Uterus (tissue), 4 donors: Measurements from ENCODE around the gene TMEM131L. TPM values are rescaled to one million over a fixed set of nuclear protein-coding genes. Genes with fewer than 3 reads are reported as not detected.
"Not testable (repeated sequence)": the region's sequence is repeated elsewhere in the genome, so short reads cannot be mapped to it uniquely, and the experiment has no call there.

Experiments
- DNase-seq, 2 donors: peaks; one replicate each; pipeline ENCODE4 v3.0.0-alpha.2; 2019 to 2020
- H3K27ac ChIP-seq, 2 donors: fragments of 200-600 bp; sonication (generic); 1 replicate in 1 of 2; 2 replicates in 1 of 2; pipeline ENCODE4 v1.5.1; 2016 to 2018
- H3K27me3 ChIP-seq, 2 donors: fragments of 200-600 bp; sonication (generic); one replicate each; pipeline ENCODE4 v1.5.1; 2018 to 2019; ENCODE audit warnings: control low read depth in 1 of 2
- H3K36me3 ChIP-seq, 2 donors: fragments of 200-600 bp; sonication (generic); one replicate each; pipeline ENCODE4 v1.5.1; 2019; ENCODE audit warnings: control low read depth in 1 of 2
- H3K4me1 ChIP-seq, 2 donors: fragments of 200-600 bp; sonication (generic); one replicate each; pipeline ENCODE4 v1.5.1; 2018 to 2019; ENCODE audit warnings: control low read depth in 1 of 2
- H3K4me3 ChIP-seq, 2 donors: fragments of 200-600 bp; sonication (generic); 1 replicate in 1 of 2; 2 replicates in 1 of 2; pipeline ENCODE4 v1.5.1; 2018 to 2019; ENCODE audit warnings: mild to moderate bottlenecking in 1 of 2
- H3K9me3 ChIP-seq, 2 donors: fragments of 200-600 bp; sonication (generic); one replicate each; pipeline ENCODE4 v1.5.1; 2019; ENCODE audit warnings: control low read depth in 1 of 2
- POLR2A ChIP-seq, 2 donors: fragments of 450-650 bp; IDR thresholded peaks; one replicate each; pipeline ENCODE4 v1.6.1; 2016; ENCODE audit warnings: antibody characterized with exemption in 2 of 2, mild to moderate bottlenecking in 1 of 2, moderate library complexity in 1 of 2
- intact Hi-C: fragments of 100-400 bp; cut with DNase I; formaldehyde crosslinking; loops from one replicate; pipeline ENCODE4 v1.15.1; 2023; ENCODE audit warnings: low total_unique reads
- total RNA-seq, 4 donors: library from RNA; depleted of rRNA in 3 of 4; stranded (reverse); fragments of >200 nt in 3 of 4; gene quantifications; one replicate each; pipeline versions ENCODE4 v1.1.0 to v1.2.4, GENCODE V29; 2014 to 2023
- TF ChIP-seq, protein P1 (sequence below), 4 experiments: fragments of 200-600 bp in 2 of 4; fragments of 450-650 bp in 2 of 4; sonication (generic) in 2 of 4; IDR thresholded peaks; one replicate each; pipeline ENCODE4 v1.5.1; 2016 to 2019; ENCODE audit warnings: antibody characterized with exemption in 4 of 4, mild to moderate bottlenecking in 2 of 4, moderate library complexity in 1 of 4
- donor health status: DM: yes; HTN: yes; CAD: no.

The TMEM131L gene
- 10 to 100 TPM in 3 of 4 donors, 1 to 10 TPM in 1; 2.4 to 49.6 (median 18.0) TPM for total RNA-seq

DNA sequence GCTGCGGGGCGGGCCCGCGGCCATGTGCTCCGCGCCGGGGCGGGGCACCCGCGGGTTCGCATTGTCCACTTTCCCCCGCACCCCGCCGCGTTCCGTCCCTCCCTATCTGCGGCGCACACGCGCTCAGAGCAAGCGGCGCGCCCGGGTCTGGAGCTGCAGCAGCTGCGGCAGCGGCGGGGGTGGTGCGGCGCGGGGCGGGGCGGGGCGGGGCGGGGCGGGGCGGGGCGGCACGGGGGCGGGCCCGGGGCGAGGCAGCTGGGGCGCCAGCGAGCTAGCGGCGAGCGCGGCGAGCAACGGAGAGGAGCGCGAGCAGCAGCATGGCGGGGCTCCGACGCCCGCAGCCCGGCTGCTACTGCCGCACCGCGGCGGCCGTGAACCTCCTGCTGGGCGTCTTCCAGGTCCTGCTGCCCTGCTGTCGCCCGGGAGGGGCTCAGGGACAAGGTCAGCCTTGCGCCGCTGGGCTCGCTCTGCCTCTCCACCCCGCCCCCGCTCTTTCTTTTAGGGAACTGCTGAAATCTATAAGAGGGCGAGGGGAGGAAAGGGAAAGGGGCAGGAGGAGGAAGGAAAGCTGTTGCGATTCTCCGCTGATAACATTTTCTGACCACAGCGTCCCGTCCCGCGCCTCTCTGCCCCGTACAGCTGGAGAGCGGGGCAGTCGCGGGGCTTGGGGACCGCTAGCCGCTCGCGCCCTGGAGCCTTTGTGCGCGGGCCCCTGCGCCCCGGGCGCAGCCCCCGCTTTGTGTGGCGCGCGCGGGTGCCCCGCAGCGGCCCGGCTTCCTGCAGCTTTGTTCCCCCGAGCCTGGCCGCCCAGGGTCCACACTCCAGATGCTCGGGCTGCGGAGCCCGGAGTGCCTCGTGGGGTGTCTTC is at the start of gene TMEM131L:
TSS of gene TMEM131L (plus strand) at position 280 of the 868 bp plus-strand sequence. CDS start at position 318, 38 bp downstream.
- Histone ChIP-seq H3K36me3 (no peaks in the 10 kb centered on the region), H3K27me3 (no peaks in the 10 kb centered on the region), H3K4me3 (peak within 1 kb of the TSS; percentile 53 to 77), H3K9me3 (no peaks in the 10 kb centered on the region), H3K27ac (peak within 1 kb of the TSS; percentile 82 to 88), H3K4me1 (peaks cover 0 to 4% of the 10 kb centered on the region in 2 donors)
- intact Hi-C loops = no loop called here
- peak in 1 of 2 donors; percentile 53 for TF ChIP-seq POLR2A (IDR thresholded peaks at IDR 0.05)
- TF ChIP-seq, protein P1, sequence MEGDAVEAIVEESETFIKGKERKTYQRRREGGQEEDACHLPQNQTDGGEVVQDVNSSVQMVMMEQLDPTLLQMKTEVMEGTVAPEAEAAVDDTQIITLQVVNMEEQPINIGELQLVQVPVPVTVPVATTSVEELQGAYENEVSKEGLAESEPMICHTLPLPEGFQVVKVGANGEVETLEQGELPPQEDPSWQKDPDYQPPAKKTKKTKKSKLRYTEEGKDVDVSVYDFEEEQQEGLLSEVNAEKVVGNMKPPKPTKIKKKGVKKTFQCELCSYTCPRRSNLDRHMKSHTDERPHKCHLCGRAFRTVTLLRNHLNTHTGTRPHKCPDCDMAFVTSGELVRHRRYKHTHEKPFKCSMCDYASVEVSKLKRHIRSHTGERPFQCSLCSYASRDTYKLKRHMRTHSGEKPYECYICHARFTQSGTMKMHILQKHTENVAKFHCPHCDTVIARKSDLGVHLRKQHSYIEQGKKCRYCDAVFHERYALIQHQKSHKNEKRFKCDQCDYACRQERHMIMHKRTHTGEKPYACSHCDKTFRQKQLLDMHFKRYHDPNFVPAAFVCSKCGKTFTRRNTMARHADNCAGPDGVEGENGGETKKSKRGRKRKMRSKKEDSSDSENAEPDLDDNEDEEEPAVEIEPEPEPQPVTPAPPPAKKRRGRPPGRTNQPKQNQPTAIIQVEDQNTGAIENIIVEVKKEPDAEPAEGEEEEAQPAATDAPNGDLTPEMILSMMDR (IDR thresholded peaks at IDR 0.05) = peak in 2 of 4 experiments; percentile 24 to 40
- peak; percentile 61 to 67 for DNase-seq

- H3K27ac ChIP-seq, H3K4me3 ChIP-seq, DNase-seq, H3K4me1 ChIP-seq, H3K27me3 ChIP-seq, H3K9me3 ChIP-seq, H3K36me3 ChIP-seq, intact Hi-C loops: not testable (repeated sequence)
Measured at GRCh38 chr4:153416456-153416855, 49.7 kb upstream of the TMEM131L start.

DNA sequence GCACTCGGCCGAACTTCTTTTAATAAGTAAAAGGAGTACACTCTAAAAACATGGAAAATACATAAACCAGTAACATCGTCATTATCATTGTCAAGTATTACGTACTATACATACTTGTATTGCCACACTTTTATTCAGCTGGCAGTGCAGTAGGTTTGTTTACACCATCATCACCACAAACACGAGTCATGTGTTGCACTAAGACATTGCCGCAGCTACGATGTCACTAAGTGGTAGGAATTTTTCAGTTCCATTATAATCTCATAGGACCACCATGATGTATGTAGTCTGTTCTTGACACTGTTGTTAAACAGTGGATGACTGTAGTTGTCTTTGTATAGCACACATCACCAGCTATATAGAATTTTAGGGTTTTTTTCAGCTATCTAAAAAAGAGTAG is 48.0 kb upstream of the TMEM131L start:
- no peak for DNase-seq
- intact Hi-C loops = no loop called here
- TF ChIP-seq POLR2A (IDR thresholded peaks at IDR 0.05) = no peak
- TF ChIP-seq, protein P1 (IDR thresholded peaks at IDR 0.05) = no peak
- Histone ChIP-seq H3K4me3 (no peak overlapping the region), H3K27me3 (no peaks in the 10 kb centered on the region), H3K27ac (no peak overlapping the region), H3K4me1 (no peaks in the 10 kb centered on the region), H3K9me3 (no peaks in the 10 kb centered on the region), H3K36me3 (no peaks in the 10 kb centered on the region)

- intact Hi-C loops = no loop called here
Measured at GRCh38 chr4:153418558-153418957, 47.6 kb upstream of the TMEM131L start.

DNA sequence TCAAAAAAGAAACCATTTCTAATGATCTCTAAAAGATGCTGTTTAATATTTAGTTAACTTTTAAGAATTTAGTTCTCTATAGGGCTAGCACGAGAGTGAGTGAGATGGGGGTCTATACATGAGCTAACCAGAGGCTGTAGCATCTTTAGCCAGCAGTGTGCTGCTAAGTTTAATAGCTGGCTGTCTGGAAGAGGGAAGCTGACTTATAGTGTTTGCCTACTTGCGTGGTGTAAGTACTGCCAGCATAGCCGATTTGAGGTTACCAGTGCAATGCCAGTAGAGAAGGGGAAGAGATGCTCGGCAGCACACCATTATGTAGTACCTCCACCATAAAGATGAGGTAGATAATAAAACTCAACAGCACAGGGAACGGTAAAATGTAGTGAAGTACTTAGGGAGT is 47.1 kb upstream of the TMEM131L start:
- H3K27ac ChIP-seq = no peak overlapping the region

More at GRCh38 chr4:153418558-153418957, 47.6 kb upstream of the TMEM131L start:
- DNase-seq = no peak
- Histone ChIP-seq H3K4me1 (no peaks in the 10 kb centered on the region), H3K9me3 (no peaks in the 10 kb centered on the region), H3K27ac (no peak overlapping the region), H3K36me3 (no peaks in the 10 kb centered on the region), H3K4me3 (no peak overlapping the region), H3K27me3 (no peaks in the 10 kb centered on the region)
- TF ChIP-seq, protein P1 (IDR thresholded peaks at IDR 0.05) = no peak
- TF ChIP-seq POLR2A (IDR thresholded peaks at IDR 0.05) = no peak

More for the DNA sequence above, 47.1 kb upstream of the TMEM131L start:
- H3K4me1 ChIP-seq = no peaks in the 10 kb centered on the region
- no peak overlapping the region for H3K4me3 ChIP-seq
- no peaks in the 10 kb centered on the region for H3K36me3 ChIP-seq
- H3K9me3 ChIP-seq = no peaks in the 10 kb centered on the region
- DNase-seq = no peak
- TF ChIP-seq, protein P1 (IDR thresholded peaks at IDR 0.05) = no peak
- no peak for TF ChIP-seq POLR2A (IDR thresholded peaks at IDR 0.05)
- no peaks in the 10 kb centered on the region for H3K27me3 ChIP-seq
- intact Hi-C loops = no loop called here
